ENCODE results near the gene RNF224. TPM values are rescaled to one million over a fixed set of nuclear protein-coding genes. Genes with fewer than 3 reads are reported as not detected.

RNF224 gene
- total and polyA plus RNA-seq, 4 donors, result 0.06 to 2.2 (median 1.3) TPM; not detected in 1

GRCh38 chr9:137271696-137272076 is 44.4 kb downstream of the RNF224 start:
- Histone ChIP-seq H3K4me1 (ENCODE audit: control insufficient read depth, insufficient read depth, low read length) (peaks cover 15% of the 10 kb centered on the region), H3K4me3 (ENCODE audit: low read depth, low read length) (no peak overlapping the region), H3K27me3 (ENCODE audit: control insufficient read depth, insufficient read depth, low read length) (peaks cover 8% of the 10 kb centered on the region), H3K36me3 (ENCODE audit: control insufficient read depth, insufficient read depth, low read length) (peaks cover 92% of the 10 kb centered on the region), H3K27ac (ENCODE audit: low read depth, low read length) (no peak overlapping the region), H3K9me3 (ENCODE audit: control insufficient read depth, insufficient read depth, low read length) (no peaks in the 10 kb centered on the region)
- 51% methylated on average over 3 of the region's 3 CpGs for WGBS (ENCODE audit: insufficient coverage)
- no peak for DNase-seq (ENCODE audit: low read depth in 4 of 6, low spot score in 6 of 6)

DNA sequence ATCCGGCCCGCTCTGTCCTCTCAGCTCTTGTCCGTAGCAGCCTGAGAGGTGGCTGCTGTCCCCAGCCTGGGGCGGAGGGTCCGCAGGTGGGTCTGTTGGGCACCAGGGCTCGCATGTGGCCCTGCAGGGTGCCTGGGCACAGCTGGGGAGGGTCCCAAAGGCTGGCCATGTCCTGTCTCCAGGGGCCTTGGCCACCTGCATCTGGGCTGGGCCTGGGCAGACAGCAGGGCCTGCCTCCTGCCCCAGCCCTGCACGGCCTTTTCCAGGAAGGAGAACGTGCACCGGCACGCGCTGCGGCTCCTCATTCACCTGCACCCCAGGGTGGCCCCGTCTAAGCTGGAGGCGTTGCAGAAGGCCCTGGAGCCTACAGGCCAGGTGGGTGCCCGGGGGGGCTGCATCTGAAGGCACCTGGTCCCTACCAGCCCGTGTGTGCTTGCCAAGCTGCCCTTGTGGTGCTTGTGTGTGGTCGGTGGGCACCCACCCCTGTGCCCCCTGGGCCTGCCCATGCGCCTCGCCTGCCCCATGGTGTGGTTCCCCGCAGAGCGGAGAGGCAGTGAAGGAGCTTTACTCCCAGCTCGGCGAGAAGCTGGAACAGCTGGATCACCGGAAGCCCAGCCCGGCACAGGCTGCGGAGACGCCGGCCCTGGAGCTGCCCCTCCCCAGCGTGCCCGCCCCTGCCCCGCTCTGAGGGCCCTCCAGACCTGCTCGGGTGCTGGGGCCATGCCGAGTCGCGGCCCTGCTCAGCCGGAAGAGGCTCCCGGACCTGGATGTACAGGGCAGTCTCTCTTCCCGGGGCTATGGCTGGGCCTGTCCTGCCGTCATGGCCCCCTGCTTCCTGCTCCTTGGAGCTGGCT is 45.2 kb downstream of the RNF224 start:
- WGBS (ENCODE audit: insufficient coverage), result 92% methylated on average over 39 of the region's 39 CpGs
- H3K4me3 ChIP-seq (ENCODE audit: low read depth, low read length), result no peak overlapping the region
- no peak for DNase-seq (ENCODE audit: low read depth in 4 of 6, low spot score in 6 of 6)
- peaks cover 85% of the 10 kb centered on the region for H3K36me3 ChIP-seq (ENCODE audit: control insufficient read depth, insufficient read depth, low read length)
- H3K4me1 ChIP-seq (ENCODE audit: control insufficient read depth, insufficient read depth, low read length), result peaks cover 23% of the 10 kb centered on the region
- no peaks in the 10 kb centered on the region for H3K9me3 ChIP-seq (ENCODE audit: control insufficient read depth, insufficient read depth, low read length)
- H3K27me3 ChIP-seq (ENCODE audit: control insufficient read depth, insufficient read depth, low read length), result peaks cover 16% of the 10 kb centered on the region
- no peak overlapping the region for H3K27ac ChIP-seq (ENCODE audit: low read depth, low read length)

DNA sequence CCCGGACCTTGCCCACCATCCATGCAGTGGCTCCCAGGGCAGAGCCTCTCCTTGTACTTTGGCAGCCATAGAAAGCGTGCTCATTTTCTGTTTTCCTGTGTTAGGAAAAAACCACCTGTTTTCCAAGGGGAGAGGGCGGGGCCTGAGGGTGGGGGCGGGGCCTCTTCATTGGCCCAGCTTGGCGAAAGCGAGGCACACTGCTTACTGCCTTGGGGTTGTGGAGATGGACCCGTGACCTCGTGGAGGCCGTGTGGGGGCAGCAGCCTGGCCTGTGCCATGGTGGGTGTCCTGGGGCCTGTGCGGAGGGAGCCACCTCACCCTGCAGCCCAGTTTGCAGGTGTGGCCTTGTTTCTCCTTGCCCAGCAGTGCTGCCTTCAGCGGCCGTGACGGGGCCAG is 45.8 kb downstream of the RNF224 start:
- H3K4me3 ChIP-seq (ENCODE audit: low read depth, low read length), result no peak overlapping the region
- peak in 1 of 6 donors; percentile 0 for DNase-seq (ENCODE audit: low read depth in 4 of 6, low spot score in 6 of 6)
- no peaks in the 10 kb centered on the region for H3K9me3 ChIP-seq (ENCODE audit: control insufficient read depth, insufficient read depth, low read length)
- peaks cover 78% of the 10 kb centered on the region for H3K36me3 ChIP-seq (ENCODE audit: control insufficient read depth, insufficient read depth, low read length)
- 83% methylated on average over 13 of the region's 13 CpGs for WGBS (ENCODE audit: insufficient coverage)
- peaks cover 22% of the 10 kb centered on the region for H3K27me3 ChIP-seq (ENCODE audit: control insufficient read depth, insufficient read depth, low read length)
- no peak overlapping the region for H3K27ac ChIP-seq (ENCODE audit: low read depth, low read length)
- H3K4me1 ChIP-seq (ENCODE audit: control insufficient read depth, insufficient read depth, low read length), result peaks cover 29% of the 10 kb centered on the region

DNA sequence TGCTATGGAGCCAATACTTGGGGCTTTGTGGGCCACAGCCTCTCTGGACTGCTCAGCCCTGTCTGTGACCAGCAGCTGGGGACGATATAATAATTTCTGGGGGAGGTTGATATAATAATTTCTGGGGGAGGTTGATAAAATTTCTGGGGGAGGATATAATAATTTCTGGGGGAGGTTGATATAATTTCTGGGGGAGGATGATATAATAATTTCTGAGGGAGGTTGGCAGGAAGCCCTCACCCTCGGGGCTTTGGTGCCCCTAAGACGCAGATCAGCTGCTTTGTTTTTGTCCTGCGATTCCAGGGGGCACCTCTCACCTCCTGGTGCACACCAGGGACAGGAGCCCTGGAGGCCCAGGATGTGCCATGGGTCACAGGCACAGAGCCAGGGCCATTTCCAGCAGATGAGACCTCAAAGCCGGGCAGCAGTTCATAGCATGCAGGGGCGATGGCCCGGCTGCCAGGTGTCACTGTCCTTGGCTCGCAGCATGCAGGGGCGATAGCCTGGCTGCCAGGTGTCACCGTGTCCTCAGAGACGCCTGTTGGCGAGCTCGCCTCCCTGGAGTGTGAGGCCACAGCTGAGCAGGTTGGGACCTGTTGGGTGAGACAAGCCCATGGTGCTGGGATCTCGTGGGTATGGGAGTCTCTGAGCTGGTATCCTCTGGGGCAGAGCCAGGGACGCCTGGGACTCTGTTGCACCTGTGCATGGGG is 46.5 kb downstream of the RNF224 start:
- no peak overlapping the region for H3K27ac ChIP-seq (ENCODE audit: low read depth, low read length)
- 88% methylated on average over 15 of the region's 15 CpGs for WGBS (ENCODE audit: insufficient coverage)
- peak in 1 of 6 donors; percentile 0 for DNase-seq (ENCODE audit: low read depth in 4 of 6, low spot score in 6 of 6)
- peaks cover 30% of the 10 kb centered on the region for H3K4me1 ChIP-seq (ENCODE audit: control insufficient read depth, insufficient read depth, low read length)
- H3K9me3 ChIP-seq (ENCODE audit: control insufficient read depth, insufficient read depth, low read length), result no peaks in the 10 kb centered on the region
- peaks cover 27% of the 10 kb centered on the region for H3K27me3 ChIP-seq (ENCODE audit: control insufficient read depth, insufficient read depth, low read length)
- peaks cover 72% of the 10 kb centered on the region for H3K36me3 ChIP-seq (ENCODE audit: control insufficient read depth, insufficient read depth, low read length)
- H3K4me3 ChIP-seq (ENCODE audit: low read depth, low read length), result no peak overlapping the region

DNA sequence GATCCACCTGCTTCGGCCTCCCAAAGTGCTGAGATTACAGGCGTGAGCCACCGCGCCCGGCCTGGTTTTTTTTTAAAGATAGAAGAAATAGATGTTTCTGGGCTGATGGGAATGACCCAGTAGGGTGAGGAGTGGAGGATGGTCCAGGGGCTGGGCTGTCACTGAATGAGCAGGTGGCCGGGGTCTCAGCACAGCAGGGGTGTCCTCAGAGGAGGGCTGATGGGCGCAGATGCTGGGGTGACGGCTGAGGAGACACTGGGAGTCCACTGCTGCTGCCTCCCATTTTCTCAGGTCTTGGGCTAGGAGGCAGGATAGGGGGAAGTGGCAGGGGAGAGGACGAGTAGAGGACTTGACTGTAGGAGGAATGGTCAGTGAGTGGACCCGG is 47.9 kb downstream of the RNF224 start:
- 95% methylated on average over 9 of the region's 10 CpGs for WGBS (ENCODE audit: insufficient coverage)
- Histone ChIP-seq H3K4me3 (ENCODE audit: low read depth, low read length) (no peak overlapping the region), H3K4me1 (ENCODE audit: control insufficient read depth, insufficient read depth, low read length) (peaks cover 30% of the 10 kb centered on the region), H3K27me3 (ENCODE audit: control insufficient read depth, insufficient read depth, low read length) (peaks cover 37% of the 10 kb centered on the region), H3K36me3 (ENCODE audit: control insufficient read depth, insufficient read depth, low read length) (peaks cover 64% of the 10 kb centered on the region), H3K27ac (ENCODE audit: low read depth, low read length) (no peak overlapping the region), H3K9me3 (ENCODE audit: control insufficient read depth, insufficient read depth, low read length) (no peaks in the 10 kb centered on the region)
- peak in 1 of 6 donors; percentile 0 for DNase-seq (ENCODE audit: low read depth in 4 of 6, low spot score in 6 of 6)

GRCh38 chr9:137275588-137276472 is 48.5 kb downstream of the RNF224 start:
- Histone ChIP-seq H3K9me3 (ENCODE audit: control insufficient read depth, insufficient read depth, low read length) (no peaks in the 10 kb centered on the region), H3K27ac (ENCODE audit: low read depth, low read length) (no peak overlapping the region), H3K27me3 (ENCODE audit: control insufficient read depth, insufficient read depth, low read length) (peaks cover 43% of the 10 kb centered on the region), H3K36me3 (ENCODE audit: control insufficient read depth, insufficient read depth, low read length) (peaks cover 58% of the 10 kb centered on the region), H3K4me3 (ENCODE audit: low read depth, low read length) (no peak overlapping the region), H3K4me1 (ENCODE audit: control insufficient read depth, insufficient read depth, low read length) (peaks cover 36% of the 10 kb centered on the region)
- DNase-seq (ENCODE audit: low read depth in 4 of 6, low spot score in 6 of 6), result peak in 1 of 6 donors; percentile 2
- 80% methylated on average over 24 of the region's 24 CpGs for WGBS (ENCODE audit: insufficient coverage)

GRCh38 chr9:137276473-137277328 is 49.4 kb downstream of the RNF224 start:
- 47% methylated on average over 21 of the region's 30 CpGs for WGBS (ENCODE audit: insufficient coverage)
- Histone ChIP-seq H3K4me3 (ENCODE audit: low read depth, low read length) (no peak overlapping the region), H3K27me3 (ENCODE audit: control insufficient read depth, insufficient read depth, low read length) (peaks cover 49% of the 10 kb centered on the region), H3K4me1 (ENCODE audit: control insufficient read depth, insufficient read depth, low read length) (peaks cover 39% of the 10 kb centered on the region), H3K36me3 (ENCODE audit: control insufficient read depth, insufficient read depth, low read length) (peaks cover 49% of the 10 kb centered on the region), H3K27ac (ENCODE audit: low read depth, low read length) (peak overlapping the region; percentile 52), H3K9me3 (ENCODE audit: control insufficient read depth, insufficient read depth, low read length) (no peaks in the 10 kb centered on the region)
- DNase-seq (ENCODE audit: low read depth in 4 of 6, low spot score in 6 of 6), result peak in 1 of 6 donors; percentile 67

- peak within 1 kb of the TSS; percentile 52 for H3K27ac ChIP-seq (ENCODE audit: low read depth, low read length)
- H3K36me3 ChIP-seq (ENCODE audit: control insufficient read depth, insufficient read depth, low read length), result peaks cover 41% of the 10 kb centered on the region
- H3K4me3 ChIP-seq (ENCODE audit: low read depth, low read length), result peak within 1 kb of the TSS; percentile 36
- peaks cover 39% of the 10 kb centered on the region for H3K4me1 ChIP-seq (ENCODE audit: control insufficient read depth, insufficient read depth, low read length)
- WGBS (ENCODE audit: insufficient coverage), result 10% methylated on average over 17 of the region's 25 CpGs
- peak in 1 of 6 donors; percentile 51 for DNase-seq (ENCODE audit: low read depth in 4 of 6, low spot score in 6 of 6)
- no peaks in the 10 kb centered on the region for H3K9me3 ChIP-seq (ENCODE audit: control insufficient read depth, insufficient read depth, low read length)
- H3K27me3 ChIP-seq (ENCODE audit: control insufficient read depth, insufficient read depth, low read length), result peaks cover 54% of the 10 kb centered on the region
Observed at GRCh38 chr9:137277329-137278041, 50.2 kb downstream of the RNF224 start, which contains the start of gene TOR4A. TSS of gene TOR4A (plus strand) at chr9:137277726. CDS start at chr9:137278690, 964 bp downstream.

Data from spinal cord (tissue), 10 donors.